GM19193 (cell line): Measurements from ENCODE around the gene ATP8B2.

ENCODE experiments used
- POLR2A ChIP-seq: IDR thresholded peaks from 4 replicates; pipeline ENCODE4 v1.6.1; 2011; ENCODE audit not compliant: insufficient read depth, insufficient read length; ENCODE audit errors: extremely low read depth

ATP8B2 gene

GRCh38 chr1:154324669-154325582 is at the start of gene ATP8B2:
ATP8B2 (plus strand) TSS chr1:154325525; CDS start chr1:154328142, 2,617 bp downstream.
- no peak for TF ChIP-seq POLR2A

- TF ChIP-seq POLR2A = no peak
These were observed 48.5 kb upstream of the ATP8B2 start for GRCh38 chr1:154276797-154277196.

GRCh38 chr1:154288661-154289060 is 36.7 kb upstream of the ATP8B2 start:
- no peak for TF ChIP-seq POLR2A

DNA sequence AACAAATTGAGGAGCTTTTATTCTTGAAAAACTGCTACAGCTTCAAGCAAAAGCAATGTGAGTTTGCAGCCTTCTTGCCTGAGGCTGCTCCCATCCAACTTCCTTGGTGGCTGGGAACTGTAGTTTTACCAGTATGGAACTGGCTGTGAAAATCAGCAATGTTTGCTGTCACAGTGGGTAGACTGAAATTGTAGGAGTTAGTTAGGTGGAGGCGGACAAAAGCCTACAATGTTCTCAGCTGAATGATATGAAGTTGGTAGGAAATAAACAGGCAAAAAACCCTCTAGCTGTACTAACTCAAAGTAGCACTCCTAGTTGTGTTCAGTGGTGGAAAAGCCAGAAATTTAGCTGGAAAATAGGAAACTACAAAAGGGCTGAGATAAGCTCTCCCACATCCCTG is 34.4 kb upstream of the ATP8B2 start:
- no peak for TF ChIP-seq POLR2A

GRCh38 chr1:154295408-154296235 is 29.7 kb upstream of the ATP8B2 start:
- TF ChIP-seq POLR2A = no peak

DNA sequence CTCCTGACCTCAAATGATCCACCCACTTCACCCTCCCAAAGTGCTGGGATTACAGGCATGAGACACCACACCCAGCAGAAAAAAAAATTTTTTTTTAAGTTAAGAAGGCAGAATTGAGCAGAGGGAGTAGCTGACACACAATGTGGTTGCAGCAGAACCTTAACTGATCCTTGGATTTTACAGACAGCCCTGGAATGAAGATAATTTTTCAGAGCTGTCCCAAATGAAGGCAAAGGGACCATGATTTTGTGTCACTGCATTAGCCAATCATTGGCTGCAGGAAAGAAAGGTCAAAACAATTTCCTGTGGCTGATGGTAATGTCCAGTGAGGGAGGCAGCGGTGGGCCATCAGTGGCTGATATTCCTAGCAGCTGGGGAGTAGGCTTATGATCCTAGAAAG is 23.7 kb upstream of the ATP8B2 start:
- TF ChIP-seq POLR2A = no peak

- no peak for TF ChIP-seq POLR2A
These were observed 20.5 kb upstream of the ATP8B2 start for GRCh38 chr1:154304664-154305337.

GRCh38 chr1:154306151-154306550 is 19.2 kb upstream of the ATP8B2 start:
- TF ChIP-seq POLR2A = no peak

DNA sequence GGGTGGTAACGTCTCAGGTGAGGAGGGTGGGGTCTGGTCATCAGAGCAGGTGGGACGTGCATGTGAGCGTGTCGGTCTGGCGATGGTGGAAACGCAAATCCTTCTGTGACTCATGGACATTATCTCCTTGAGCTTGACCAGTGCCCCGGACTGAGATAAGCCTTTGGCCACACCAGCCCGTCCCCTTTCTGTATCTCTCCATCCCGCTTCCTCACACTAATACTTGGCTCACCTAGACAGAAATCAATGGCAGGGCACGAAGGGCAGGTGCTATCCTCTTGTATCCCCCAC is 12.3 kb upstream of the ATP8B2 start:
- TF ChIP-seq POLR2A = no peak

DNA sequence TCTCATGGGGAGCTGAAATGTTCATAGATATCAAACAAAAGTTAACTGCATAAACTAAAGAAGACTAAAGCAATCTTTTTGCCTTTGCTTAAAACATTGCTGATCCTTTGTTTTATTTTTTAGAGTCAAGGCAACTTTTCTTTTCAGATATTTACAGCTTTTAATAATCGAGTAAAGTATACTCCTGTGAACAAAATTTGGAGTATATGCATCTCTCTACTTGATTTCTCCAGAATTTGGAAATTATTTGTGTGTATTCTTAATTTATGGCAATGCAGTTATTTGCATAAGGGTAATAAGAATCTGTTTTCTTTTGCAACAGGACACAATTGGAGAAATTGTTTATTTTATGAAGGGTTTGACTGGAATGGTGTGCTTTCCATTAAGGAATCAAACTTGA is 8.6 kb upstream of the ATP8B2 start:
- TF ChIP-seq POLR2A = no peak

DNA sequence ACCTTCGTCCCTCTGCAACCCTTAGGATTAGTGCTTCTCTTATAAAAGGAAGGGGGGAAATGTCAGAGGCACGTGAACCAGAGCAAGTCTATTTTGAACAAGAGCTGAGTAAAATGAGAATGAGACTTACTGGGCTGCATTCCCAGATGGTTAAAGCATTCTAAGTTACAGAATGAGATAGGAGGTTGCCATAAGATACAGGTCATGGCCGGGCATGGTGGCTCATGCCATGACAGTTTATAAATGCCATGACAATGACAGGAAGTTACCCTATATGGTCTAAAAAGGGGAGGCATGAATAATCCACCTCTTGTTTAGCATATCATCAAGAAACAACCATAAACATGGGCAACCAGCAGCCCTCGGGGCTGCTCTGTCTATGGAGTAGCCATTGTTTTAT is 6.9 kb upstream of the ATP8B2 start:
- no peak for TF ChIP-seq POLR2A

DNA sequence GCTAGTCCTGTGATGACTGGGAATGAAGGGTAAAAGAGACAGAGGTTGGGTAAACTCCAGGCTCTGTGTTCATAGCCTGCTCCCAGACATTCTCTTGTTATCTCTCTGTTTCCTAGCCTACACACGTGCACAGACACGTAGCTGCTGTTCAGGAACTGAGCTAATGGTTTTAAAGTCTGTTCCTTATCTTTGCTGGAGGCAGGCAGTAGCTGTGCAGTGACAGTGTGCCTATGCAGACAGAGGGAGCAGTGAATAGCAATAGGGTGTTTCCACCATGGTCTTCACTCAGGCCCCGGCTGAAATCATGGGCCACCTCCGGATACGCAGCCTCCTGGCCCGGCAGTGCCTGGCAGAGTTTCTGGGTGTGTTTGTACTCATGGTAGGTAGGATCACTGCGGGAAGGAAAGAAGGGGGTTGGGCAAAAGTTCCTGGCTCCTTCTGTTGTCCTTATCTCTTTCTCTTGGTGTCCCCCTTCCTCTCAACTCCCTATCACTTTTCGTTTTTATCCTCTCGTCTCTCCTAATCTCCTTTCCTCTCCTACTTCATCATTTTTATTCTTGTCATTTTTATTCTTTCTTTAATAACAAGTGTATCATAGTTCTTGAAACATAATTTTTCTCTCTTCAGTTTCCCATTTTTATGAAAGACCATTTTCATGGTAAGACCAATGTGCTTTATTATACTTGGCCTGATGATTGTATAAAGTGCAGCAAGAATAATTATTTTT is 4.3 kb upstream of the ATP8B2 start, which contains the start of gene AQP10:
AQP10 (plus strand) TSS at position 212 of the 727 bp plus-strand sequence; CDS start at position 275, 63 bp downstream.
- no peak for TF ChIP-seq POLR2A

DNA sequence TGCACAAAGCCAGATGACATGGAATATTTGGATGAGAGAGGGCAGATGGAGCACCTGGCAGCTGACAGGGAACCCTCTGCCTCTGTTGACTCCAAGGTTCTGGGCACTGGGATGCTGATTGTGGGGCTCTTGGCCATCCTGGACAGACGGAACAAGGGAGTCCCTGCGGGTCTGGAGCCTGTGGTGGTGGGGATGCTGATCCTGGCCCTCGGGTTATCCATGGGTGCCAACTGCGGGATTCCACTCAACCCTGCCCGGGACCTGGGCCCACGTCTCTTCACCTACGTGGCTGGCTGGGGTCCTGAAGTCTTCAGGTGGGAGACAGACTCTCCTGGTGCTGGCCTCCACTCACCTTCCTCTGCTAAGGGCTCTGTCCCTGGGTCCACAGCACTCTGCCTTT is 1.8 kb upstream of the ATP8B2 start:
- no peak for TF ChIP-seq POLR2A

DNA sequence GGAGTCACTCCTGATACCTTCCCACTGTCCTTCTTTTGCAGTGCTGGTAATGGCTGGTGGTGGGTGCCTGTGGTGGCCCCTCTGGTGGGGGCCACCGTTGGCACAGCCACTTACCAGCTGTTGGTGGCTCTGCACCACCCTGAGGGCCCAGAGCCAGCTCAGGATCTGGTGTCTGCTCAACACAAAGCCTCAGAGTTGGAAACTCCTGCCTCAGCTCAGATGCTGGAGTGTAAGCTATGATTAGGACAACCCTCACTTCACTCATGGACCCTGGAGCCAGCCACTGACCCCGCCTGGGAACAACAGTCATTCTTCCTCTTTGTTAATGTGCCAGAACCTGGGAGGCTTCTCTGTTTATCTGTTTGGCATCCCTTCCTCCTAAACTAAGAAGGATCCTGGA is 1.1 kb upstream of the ATP8B2 start:
- TF ChIP-seq POLR2A = no peak
